MM.1S (cell line): ENCODE data around the gene EFCAB5.

ENCODE experiments used
- DNase-seq: peaks from one replicate; pipeline ENCODE4 v3.0.0-alpha.2; 2015
- H2AFZ ChIP-seq: fragments of 300-600 bp; sonication (generic); 2 replicates; pipeline ENCODE4 v1.6.0; 2016; ENCODE audit warnings: antibody characterized with exemption, low read length
- H3F3A ChIP-seq: fragments of 300-600 bp; sonication (generic); 2 replicates; pipeline ENCODE4 v1.6.1; 2016; ENCODE audit warnings: mild to moderate bottlenecking, antibody characterized with exemption, low read length, moderate library complexity, mixed read lengths; ENCODE audit not compliant: insufficient read depth
- H3K27ac ChIP-seq: fragments of 300-600 bp; sonication (generic); 2 replicates; pipeline ENCODE4 v1.5.1; 2016; ENCODE audit warnings: mild to moderate bottlenecking, low read length
- H3K27me3 ChIP-seq: fragments of 300-600 bp; sonication (generic); replicated peaks from 2 replicates; pipeline ENCODE4 v1.6.0; 2016; ENCODE audit warnings: low read length; ENCODE audit not compliant: insufficient read depth
- H3K36me3 ChIP-seq: fragments of 300-600 bp; sonication (generic); replicated peaks from 2 replicates; pipeline ENCODE4 v1.6.1; 2016; ENCODE audit warnings: mild to moderate bottlenecking, low read length, mixed read lengths; ENCODE audit not compliant: insufficient read depth
- H3K4me1 ChIP-seq: fragments of 300-600 bp; sonication (generic); 2 replicates; pipeline ENCODE4 v1.6.1; 2016; ENCODE audit warnings: low read length, mixed read lengths
- H3K4me2 ChIP-seq: fragments of 300-600 bp; sonication (generic); 2 replicates; pipeline ENCODE4 v1.6.0; 2016; ENCODE audit warnings: low read depth, low read length
- H3K4me3 ChIP-seq: fragments of 300-600 bp; sonication (generic); 2 replicates; pipeline ENCODE4 v1.5.1; 2016; ENCODE audit warnings: low read length, mixed read lengths
- H3K79me2 ChIP-seq: fragments of 300-600 bp; sonication (generic); 2 replicates; pipeline ENCODE4 v1.6.1; 2016; ENCODE audit warnings: mixed run types, low read length, mixed read lengths
- H3K9ac ChIP-seq: fragments of 300-600 bp; sonication (generic); 2 replicates; pipeline ENCODE4 v1.6.1; 2016; ENCODE audit warnings: low read length, mixed read lengths
- H3K9me2 ChIP-seq: fragments of 300-600 bp; sonication (generic); replicated peaks from 2 replicates; pipeline ENCODE4 v1.6.1; 2016; ENCODE audit warnings: mild to moderate bottlenecking, low read length, mixed read lengths; ENCODE audit not compliant: insufficient read depth
- H3K9me3 ChIP-seq: fragments of 300-600 bp; sonication (generic); replicated peaks from 2 replicates; pipeline ENCODE4 v1.6.1; 2016; ENCODE audit warnings: mild to moderate bottlenecking, low read length, mixed read lengths; ENCODE audit not compliant: insufficient read depth
- H4K20me1 ChIP-seq: fragments of 300-600 bp; sonication (generic); 2 replicates; pipeline ENCODE4 v1.6.1; 2016; ENCODE audit warnings: mild to moderate bottlenecking, low read length, moderate library complexity, mixed read lengths; ENCODE audit not compliant: insufficient read depth
- CTCF ChIP-seq: fragments of 300-600 bp; sonication (generic); IDR thresholded peaks from 2 replicates; pipeline ENCODE4 v1.5.1; 2016; ENCODE audit warnings: antibody characterized with exemption, low read length, mixed read lengths
- EZH2 ChIP-seq: fragments of 300-600 bp; sonication (generic); optimal IDR thresholded peaks from 2 replicates; pipeline ENCODE3; 2017; ENCODE audit warnings: low read depth, mild to moderate bottlenecking, antibody characterized with exemption, low read length, mixed read lengths
- EZH2phosphoT487 ChIP-seq: fragments of 300-600 bp; sonication (generic); IDR thresholded peaks from 2 replicates; pipeline ENCODE4 v1.6.1; 2018; ENCODE audit warnings: antibody characterized with exemption, low read length

The EFCAB5 gene

GRCh38 chr17:30074254-30074653 is 132.8 kb downstream of the EFCAB5 start:
- Histone ChIP-seq H3K79me2 (no peaks in the 10 kb centered on the region), H3K4me2 (no peak overlapping the region), H3K4me3 (no peak overlapping the region), H3K9ac (no peak overlapping the region), H3K27me3 (no peaks in the 10 kb centered on the region), H3K9me2 (no peaks in the 10 kb centered on the region), H4K20me1 (no peaks in the 10 kb centered on the region), H3F3A (no peaks in the 10 kb centered on the region), H2AFZ (no peak overlapping the region), H3K4me1 (no peaks in the 10 kb centered on the region), H3K27ac (no peak overlapping the region), H3K36me3 (no peaks in the 10 kb centered on the region), H3K9me3 (no peaks in the 10 kb centered on the region)
- TF ChIP-seq CTCF (no peak), EZH2phosphoT487 (no peak), EZH2 (no peak)
- DNase-seq: no peak

GRCh38 chr17:30074730-30075129 is 133.3 kb downstream of the EFCAB5 start:
- Histone ChIP-seq H3K79me2 (no peaks in the 10 kb centered on the region), H3K27me3 (no peaks in the 10 kb centered on the region), H3K9ac (no peak overlapping the region), H3K9me2 (no peaks in the 10 kb centered on the region), H3K36me3 (no peaks in the 10 kb centered on the region), H3K4me3 (no peak overlapping the region), H3K27ac (no peak overlapping the region), H3K9me3 (no peaks in the 10 kb centered on the region), H3K4me2 (no peak overlapping the region), H3F3A (0 out of 2 replicates have a peak, but pooled peaks cover 3% of the 10 kb centered on the region), H2AFZ (no peak overlapping the region), H3K4me1 (no peaks in the 10 kb centered on the region), H4K20me1 (no peaks in the 10 kb centered on the region)
- DNase-seq: no peak
- TF ChIP-seq EZH2phosphoT487 (no peak), EZH2 (no peak), CTCF (no peak)

GRCh38 chr17:30082773-30083172 is 141.3 kb downstream of the EFCAB5 start:
- H2AFZ ChIP-seq: no peak overlapping the region
- no peaks in the 10 kb centered on the region for H3K4me1 ChIP-seq
- no peak overlapping the region for H3K4me2 ChIP-seq
- no peaks in the 10 kb centered on the region for H3K79me2 ChIP-seq
- DNase-seq: no peak
- no peak overlapping the region for H3K4me3 ChIP-seq
- no peaks in the 10 kb centered on the region for H4K20me1 ChIP-seq
- H3K27me3 ChIP-seq: no peaks in the 10 kb centered on the region
- H3K9ac ChIP-seq: no peak overlapping the region
- H3K9me3 ChIP-seq: no peaks in the 10 kb centered on the region
- H3F3A ChIP-seq: 0 out of 2 replicates have a peak, but pooled peaks cover 6% of the 10 kb centered on the region
- no peaks in the 10 kb centered on the region for H3K9me2 ChIP-seq
- H3K36me3 ChIP-seq: no peaks in the 10 kb centered on the region
- TF ChIP-seq EZH2phosphoT487 (no peak), CTCF (no peak), EZH2 (no peak)
- H3K27ac ChIP-seq: no peak overlapping the region
